GM19395 (cell line): ENCODE results near the gene LARGE1.
A peak's percentile ranks its signal among the peaks of the same experiment; 100 is the strongest.

Experiments used
- ATAC-seq: cut with Tn5 transposase; IDR thresholded peaks from one replicate; pipeline ENCODE4 v1.9.1; 2021; ENCODE audit warnings: mild to moderate bottlenecking, moderate library complexity; ENCODE audit not compliant: unreplicated experiment

Gene LARGE1

DNA sequence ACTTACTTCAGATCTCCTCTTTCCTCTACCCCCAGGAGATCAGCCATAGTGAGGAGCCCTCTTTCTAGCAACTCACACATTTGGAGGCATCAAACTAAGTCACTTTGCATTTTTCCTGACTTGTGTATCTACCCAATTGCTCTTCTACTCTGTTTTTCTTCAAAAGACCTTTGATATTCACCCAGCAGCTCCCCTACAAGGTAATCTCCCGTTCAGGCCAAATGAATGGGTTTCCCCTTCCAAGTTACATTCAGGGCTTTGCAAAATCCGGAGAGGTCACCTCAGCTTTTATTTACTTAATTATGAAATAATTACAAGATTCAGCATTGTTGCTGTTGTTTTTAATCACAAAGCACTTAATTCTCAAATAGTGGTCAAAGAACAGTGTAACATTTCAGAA, 6.1 kb downstream of the LARGE1 start:
- ATAC-seq, result no peak

GRCh38 chr22:33913188-33913587, 7.1 kb downstream of the LARGE1 start:
- ATAC-seq, result no peak

- no peak for ATAC-seq
Observed at GRCh38 chr22:33909911-33910310, 10.4 kb downstream of the LARGE1 start.

GRCh38 chr22:33909075-33909458, 11.2 kb downstream of the LARGE1 start:
- no peak for ATAC-seq

GRCh38 chr22:33908171-33909074, 11.9 kb downstream of the LARGE1 start:
- ATAC-seq, result no peak

- ATAC-seq, result no peak
Observed at GRCh38 chr22:33906954-33907353, 13.3 kb downstream of the LARGE1 start.

DNA sequence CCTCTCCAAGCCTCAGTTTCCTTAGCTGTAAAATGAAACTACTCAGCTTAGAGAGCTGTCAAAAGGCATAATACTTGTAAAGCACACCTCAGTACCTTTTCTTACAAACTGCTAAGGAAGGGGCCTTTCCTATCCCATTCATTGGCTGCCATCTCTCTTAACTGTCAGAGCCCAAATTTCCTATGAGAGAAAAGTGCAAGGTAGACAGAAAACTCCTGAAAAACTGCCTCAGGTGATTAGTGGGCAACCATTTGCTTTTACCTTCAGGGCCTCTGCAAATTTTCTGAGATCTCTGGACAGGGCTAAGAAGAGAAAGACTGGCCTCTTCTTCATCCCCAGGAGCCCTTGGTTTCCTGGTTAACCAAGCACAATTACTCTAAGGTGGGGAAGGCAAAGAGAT, 13.8 kb downstream of the LARGE1 start:
- ATAC-seq, result no peak

DNA sequence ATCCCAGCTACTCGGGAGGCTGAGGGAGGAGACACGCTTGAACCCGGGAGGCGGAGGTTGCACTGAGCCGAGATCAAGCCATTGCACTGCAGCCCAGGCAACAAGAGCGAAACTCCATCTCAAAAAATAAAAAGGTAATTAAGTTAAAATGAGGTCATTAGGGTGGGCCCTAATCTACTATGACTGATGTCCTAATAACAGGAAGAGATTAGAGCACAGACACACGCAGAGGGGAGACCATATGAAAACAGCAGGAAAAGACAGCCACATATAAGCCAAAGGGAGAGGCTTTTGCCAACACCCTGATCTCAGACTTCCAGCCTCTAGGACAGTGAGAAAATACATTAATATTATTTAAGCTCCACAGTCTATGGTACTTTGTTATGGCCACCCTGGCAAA, 17.3 kb downstream of the LARGE1 start:
- ATAC-seq, result no peak

- no peak for ATAC-seq
Observed at GRCh38 chr22:33902073-33902472, 18.2 kb downstream of the LARGE1 start.

- no peak for ATAC-seq
Observed at GRCh38 chr22:33898121-33898520, 22.2 kb downstream of the LARGE1 start.

- no peak for ATAC-seq
Observed at GRCh38 chr22:33897448-33897835, 22.8 kb downstream of the LARGE1 start.

DNA sequence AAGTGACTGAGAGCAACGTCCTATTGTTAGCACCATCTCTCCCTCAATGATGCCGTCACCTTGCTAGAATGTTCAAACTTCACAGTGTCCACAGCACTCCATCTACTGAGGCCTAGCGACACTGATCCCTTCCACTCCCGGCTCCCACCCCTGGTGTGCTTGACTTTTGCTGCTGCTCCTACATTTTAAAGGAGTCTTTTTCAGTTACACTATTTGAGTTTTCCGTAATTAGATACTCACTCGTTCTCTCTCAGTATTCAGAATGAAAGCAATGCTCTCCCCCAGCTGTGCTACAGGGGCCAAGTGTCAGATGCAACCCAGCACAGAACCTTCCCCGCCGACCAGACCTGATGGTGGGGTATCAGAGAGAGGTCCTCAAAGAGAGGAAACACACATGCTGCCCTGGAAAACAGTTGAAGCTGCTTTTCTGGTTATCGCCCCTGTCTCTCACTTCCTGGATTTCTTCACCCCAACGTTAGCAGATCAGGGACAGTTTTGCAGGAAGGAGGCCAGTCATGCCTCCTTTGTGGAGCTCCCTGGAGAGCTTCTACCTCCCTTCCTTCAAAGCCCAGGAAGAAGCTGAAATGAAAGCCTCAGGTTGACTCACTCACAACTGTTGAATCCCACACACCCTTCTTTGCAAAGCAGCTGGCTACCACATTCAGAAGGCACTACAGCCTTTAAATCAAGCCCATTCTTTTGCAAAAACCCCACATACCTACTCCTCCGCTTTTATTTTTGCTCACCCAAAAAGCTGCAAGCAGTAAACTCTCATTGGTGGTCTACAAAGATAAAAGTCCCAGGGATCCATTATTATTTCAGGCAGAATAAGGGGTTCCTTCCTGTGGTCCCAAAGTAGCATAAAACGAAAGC, 23.5 kb downstream of the LARGE1 start:
- peak; percentile 71 for ATAC-seq

DNA sequence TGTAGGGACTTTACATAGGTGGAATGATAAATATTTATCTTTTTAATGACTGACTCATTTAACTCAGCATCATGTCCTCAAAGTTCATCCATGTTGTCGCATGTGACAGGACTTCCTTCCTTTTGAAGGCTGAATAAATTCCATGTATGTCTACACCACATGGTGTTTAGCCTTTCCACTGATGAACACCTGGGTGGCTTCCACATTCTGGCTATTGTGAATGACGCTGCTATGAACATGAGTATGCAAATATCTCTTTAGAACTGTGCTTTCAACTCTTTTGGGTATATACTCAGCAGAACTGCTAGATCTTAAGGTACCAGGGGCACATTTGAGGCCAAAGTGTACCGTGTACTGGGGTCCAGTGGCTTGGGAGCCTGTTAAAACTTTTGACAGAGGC, 24.1 kb downstream of the LARGE1 start:
- ATAC-seq, result peak; percentile 64

- ATAC-seq, result no peak
Observed at GRCh38 chr22:33895444-33895843, 24.8 kb downstream of the LARGE1 start.

DNA sequence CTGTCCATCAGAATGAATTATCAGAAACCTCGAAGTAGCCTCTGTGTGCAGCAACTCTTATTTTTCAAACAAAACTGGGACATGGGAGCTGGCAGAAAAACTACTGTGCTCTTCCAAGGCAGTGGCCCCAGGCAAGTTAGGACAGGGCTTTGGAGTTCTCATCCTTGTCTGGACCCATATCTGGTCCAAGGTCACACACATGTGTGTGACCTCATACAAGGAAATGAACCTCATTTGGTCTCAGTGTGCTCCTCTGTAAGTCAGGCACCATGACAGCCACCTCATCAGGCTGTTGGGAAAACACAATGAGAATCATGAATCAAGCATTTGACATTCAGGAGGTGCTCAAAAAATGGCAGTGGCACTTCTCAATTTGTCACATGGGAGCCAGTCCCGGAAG, 25.8 kb downstream of the LARGE1 start:
- ATAC-seq, result no peak

GRCh38 chr22:33894036-33894435, 26.2 kb downstream of the LARGE1 start:
- no peak for ATAC-seq

- ATAC-seq, result no peak
Observed at GRCh38 chr22:33893512-33893911, 26.8 kb downstream of the LARGE1 start.

DNA sequence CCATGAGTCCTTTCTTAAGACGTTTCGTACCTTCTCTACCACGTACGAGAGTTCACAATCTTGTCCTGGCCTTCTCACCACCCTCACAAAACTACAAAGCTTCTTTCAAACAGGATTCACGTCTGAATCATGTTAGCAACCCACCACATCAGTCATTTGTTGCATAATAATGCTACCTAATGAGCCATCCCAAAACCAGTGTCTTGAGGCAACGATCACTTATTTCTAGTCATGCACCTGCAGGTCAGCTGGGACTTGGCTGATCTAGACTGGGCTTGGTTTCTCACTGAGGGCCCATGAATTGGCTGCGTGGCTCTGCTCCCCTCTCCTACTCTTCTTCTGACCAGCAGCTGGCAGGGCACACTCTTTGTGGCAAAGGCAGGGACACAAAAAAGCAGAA, 28.3 kb downstream of the LARGE1 start:
- no peak for ATAC-seq

- ATAC-seq, result no peak
Observed at GRCh38 chr22:33891455-33891854, 28.8 kb downstream of the LARGE1 start.

DNA sequence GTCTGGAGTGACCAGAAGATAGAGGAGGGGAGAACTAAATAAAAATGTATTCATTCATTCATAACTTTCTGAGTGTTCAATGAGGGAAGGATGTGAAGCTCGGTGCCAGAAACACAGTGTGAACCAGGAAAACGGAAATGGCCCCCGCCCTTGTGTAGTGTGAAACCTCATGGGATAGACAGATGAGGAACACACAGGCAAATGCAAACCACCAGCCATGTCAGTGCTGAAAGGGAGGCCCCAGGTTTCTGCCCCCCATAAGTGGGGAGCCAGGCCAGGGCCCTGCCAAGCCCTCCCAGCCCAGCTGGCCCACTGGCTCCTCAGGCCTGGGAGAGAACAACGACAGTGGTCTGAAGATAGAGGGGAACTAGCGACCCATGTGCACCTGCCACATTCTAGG, 30.5 kb downstream of the LARGE1 start:
- ATAC-seq, result no peak

DNA sequence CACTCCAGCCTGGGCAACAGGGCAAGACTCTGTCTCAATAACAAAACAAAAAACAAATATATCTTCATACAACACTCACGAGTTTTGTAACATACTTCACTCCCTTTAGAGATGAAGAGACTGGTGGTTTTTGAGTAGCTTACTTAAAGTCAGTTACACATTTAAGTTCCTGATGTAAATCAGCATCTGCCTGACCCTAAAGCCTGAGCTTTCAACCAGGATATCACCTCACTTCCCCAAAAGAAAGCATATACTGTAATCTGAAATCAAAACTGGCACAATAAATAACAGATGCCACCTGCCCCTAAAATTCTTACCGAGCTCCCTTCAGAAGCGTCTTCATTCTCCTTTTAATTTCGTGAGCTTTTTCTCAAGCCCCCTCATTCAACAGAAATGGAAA, 31.5 kb downstream of the LARGE1 start:
- ATAC-seq, result no peak

- ATAC-seq, result no peak
Observed at GRCh38 chr22:33887173-33887572, 33.1 kb downstream of the LARGE1 start.
